ENCODE data around the gene DLGAP1.

- no peak for TF ChIP-seq ZNF140 (tag by site-specific recombination; IDR thresholded peaks at IDR 0.05)
- no peak for TF ChIP-seq ZNF24 (tag by site-specific recombination; IDR thresholded peaks at IDR 0.05)
- TF ChIP-seq ZNF274 (IDR thresholded peaks at IDR 0.05; ENCODE audit: low read length) = no peak
- TF ChIP-seq ZNF274 (tag by site-specific recombination; IDR thresholded peaks at IDR 0.05; ENCODE audit: borderline replicate concordance) = no peak
- no peak for TF ChIP-seq REST (tag by site-specific recombination; IDR thresholded peaks at IDR 0.05)
- no peak for TF ChIP-seq YY1 (tag by site-specific recombination; IDR thresholded peaks at IDR 0.05)
- no peak for TF ChIP-seq CTCF (tag by site-specific recombination; IDR thresholded peaks at IDR 0.05)
- TF ChIP-seq ZNF426 (tag by site-specific recombination; IDR thresholded peaks at IDR 0.05) = no peak
- TF ChIP-seq ZNF560 (tag by site-specific recombination; IDR thresholded peaks at IDR 0.05; ENCODE audit: borderline replicate concordance) = no peak
- no peak for TF ChIP-seq GLI4 (tag by site-specific recombination; IDR thresholded peaks at IDR 0.05)
- no peak for TF ChIP-seq ZFP37 (tag by site-specific recombination; IDR thresholded peaks at IDR 0.05)
- TF ChIP-seq ZSCAN18 (tag by site-specific recombination; IDR thresholded peaks at IDR 0.05) = no peak
These were observed 49.1 kb downstream of the DLGAP1 start for GRCh38 chr18:4405965-4406364.
